Gastroesophageal sphincter (tissue), 4 donors: Measurements from ENCODE around the gene TRIM7. TPM values are rescaled to one million over a fixed set of nuclear protein-coding genes. Genes with fewer than 3 reads are reported as not detected.
A peak's percentile ranks its signal among the peaks of the same experiment; 100 is the strongest.
"Not testable (repeated sequence)": the region's sequence is repeated elsewhere in the genome, so short reads cannot be mapped to it uniquely, and the experiment has no call there.

ENCODE experiments used
- ATAC-seq: fragments of 150-250 bp; one replicate; pipeline ENCODE4 v1.9.1; 2016; ENCODE audit warnings: mild to moderate bottlenecking, moderate library complexity
- H3K27ac ChIP-seq, 4 donors: fragments of 200-600 bp; sonication (generic) in 3 of 4; 1 replicate in 3 of 4; 2 replicates in 1 of 4; pipeline ENCODE4 v1.5.1; 2016 to 2019
- H3K27me3 ChIP-seq: fragments of 200-600 bp; sonication (generic); one replicate; pipeline ENCODE4 v1.5.1; 2019
- H3K36me3 ChIP-seq, 2 donors: fragments of 200-600 bp; sonication (generic); one replicate each; pipeline ENCODE4 v1.5.1; 2019; ENCODE audit warnings: control low read depth in 1 of 2
- H3K4me1 ChIP-seq, 3 donors: fragments of 200-600 bp; sonication (generic); 1 replicate in 2 of 3; 2 replicates in 1 of 3; pipeline ENCODE4 v1.5.1; 2016 to 2019; ENCODE audit warnings: control low read depth in 2 of 3
- H3K4me3 ChIP-seq, 2 donors: fragments of 200-600 bp; sonication (generic); one replicate each; pipeline ENCODE4 v1.5.1; 2019; ENCODE audit warnings: mild to moderate bottlenecking in 1 of 2, moderate library complexity in 1 of 2
- H3K9me3 ChIP-seq, 3 donors: fragments of 200-600 bp; sonication (generic); one replicate each; pipeline ENCODE4 v1.5.1; 2017 to 2019; ENCODE audit warnings: control low read depth in 2 of 3
- EP300 ChIP-seq: sonication (generic); formaldehyde crosslinking; IDR thresholded peaks from one replicate; pipeline ENCODE4 v1.6.1; 2017; ENCODE audit warnings: antibody characterized with exemption, mild to moderate bottlenecking
- POLR2A ChIP-seq, 2 donors: fragments of 450-650 bp; IDR thresholded peaks; one replicate each; pipeline ENCODE4 v1.6.1; 2017; ENCODE audit warnings: antibody characterized with exemption in 2 of 2, mild to moderate bottlenecking in 2 of 2, moderate library complexity in 1 of 2
- POLR2AphosphoS5 ChIP-seq: sonication (generic); formaldehyde crosslinking; IDR thresholded peaks from one replicate; pipeline ENCODE4 v1.6.1; 2017; ENCODE audit warnings: antibody characterized with exemption
- WGBS, 2 donors: methylation state at CpG; one replicate each; pipeline ENCODE4 v1.1.5; 2018; ENCODE audit warnings: low coverage in 1 of 2; 5-methylcytosine and 5-hydroxymethylcytosine counted together
- total RNA-seq, 4 donors: library from RNA; depleted of rRNA; stranded (reverse); fragments of >200 nt; gene quantifications; one replicate each; pipeline ENCODE4 v1.1.0, GENCODE V29; 2016
- TF ChIP-seq, protein P1 (sequence below), 4 experiments: fragments of 200-600 bp in 2 of 4; fragments of 450-650 bp in 2 of 4; sonication (generic) in 1 of 4; IDR thresholded peaks; one replicate each; pipeline ENCODE4 v1.5.1; 2017 to 2019; ENCODE audit warnings: antibody characterized with exemption in 4 of 4, mild to moderate bottlenecking in 2 of 4, moderate library complexity in 2 of 4

TRIM7 gene
- total RNA-seq, 4 donors from 2014 or later, result 3.0 to 11.0 (median 4.7) TPM

DNA sequence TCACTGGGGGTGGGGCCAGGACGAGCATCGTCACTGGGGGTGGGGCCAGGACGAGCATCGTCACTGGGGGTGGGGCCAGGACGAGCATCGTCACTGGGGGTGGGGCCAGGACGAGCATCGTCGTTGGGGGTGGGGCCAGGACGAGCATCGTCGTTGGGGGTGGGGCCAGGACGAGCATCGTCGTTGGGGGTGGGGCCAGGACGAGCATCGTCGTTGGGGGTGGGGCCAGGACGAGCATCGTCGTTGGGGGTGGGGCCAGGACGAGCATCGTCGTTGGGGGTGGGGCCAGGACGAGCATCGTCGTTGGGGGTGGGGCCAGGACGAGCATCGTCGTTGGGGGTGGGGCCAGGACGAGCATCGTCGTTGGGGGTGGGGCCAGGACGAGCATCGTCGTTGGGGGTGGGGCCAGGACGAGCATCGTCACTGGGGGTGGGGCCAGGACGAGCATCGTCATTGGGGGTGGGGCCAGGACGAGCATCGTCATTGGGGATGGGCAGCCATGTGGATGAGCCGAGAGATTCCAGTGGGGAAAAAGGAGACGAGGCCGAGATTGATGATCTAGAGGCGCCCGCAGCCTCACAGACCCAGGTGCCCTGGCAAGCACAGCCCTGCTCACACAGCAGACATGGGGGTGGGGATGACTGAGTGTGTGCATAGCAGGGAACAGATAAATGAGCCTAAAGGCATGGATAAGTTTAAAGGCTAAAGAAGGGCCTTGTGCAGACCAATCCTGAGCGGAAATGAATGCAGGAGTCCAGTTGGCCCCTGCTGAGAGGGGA is 44.1 kb downstream of the TRIM7 start:
- WGBS, 2 donors, result 14 to 48% methylated on average over 6 to 7 of the region's 48 CpGs
- ATAC-seq, result peak; percentile 56
- Histone ChIP-seq H3K4me1 (peaks cover 0 to 21% (median 3%) of the 10 kb centered on the region in 3 donors), H3K4me3 (peak overlapping the region in 1 of 2 donors; percentile 41), H3K27me3 (peaks cover 40% of the 10 kb centered on the region), H3K27ac (peak overlapping the region in 3 of 4 donors; percentile 29 to 86 (median 84))
- H3K9me3 ChIP-seq, H3K36me3 ChIP-seq: not testable (repeated sequence)
- TF ChIP-seq POLR2A (IDR thresholded peaks at IDR 0.05), result peak in 1 of 2 donors; percentile 11

DNA sequence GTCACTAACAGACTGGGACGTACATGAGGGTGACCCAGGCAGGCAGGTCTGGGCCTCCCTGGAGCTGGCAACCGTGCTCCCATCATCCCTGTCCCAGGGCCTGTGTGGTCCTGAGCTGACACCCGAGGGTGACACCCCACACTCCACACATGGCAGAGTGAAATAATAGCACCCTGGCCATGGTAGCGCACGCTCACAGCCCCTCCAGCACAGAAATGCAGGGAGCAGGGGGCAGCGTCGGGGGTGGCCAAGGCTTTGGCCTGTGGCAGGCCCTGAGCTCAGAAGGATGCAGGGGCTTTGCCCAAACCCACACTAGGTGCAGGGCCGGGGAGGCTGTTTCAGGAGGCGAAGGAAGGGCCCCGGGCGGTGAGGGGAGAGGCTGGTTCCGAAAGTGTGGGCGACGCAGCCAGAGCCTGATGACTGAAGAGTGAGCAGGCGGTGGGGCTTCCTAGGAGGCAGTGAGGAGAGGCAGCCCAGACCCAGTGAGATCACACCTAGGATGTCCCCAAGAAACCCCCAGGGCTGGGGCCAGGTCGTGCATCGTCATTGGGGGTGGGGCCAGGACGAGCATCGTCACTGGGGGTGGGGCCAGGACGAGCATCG is 44.7 kb downstream of the TRIM7 start:
- no peak for TF ChIP-seq EP300
- TF ChIP-seq POLR2AphosphoS5, result no peak
- TF ChIP-seq POLR2A (IDR thresholded peaks at IDR 0.05), result no peak
- TF ChIP-seq, protein P1, sequence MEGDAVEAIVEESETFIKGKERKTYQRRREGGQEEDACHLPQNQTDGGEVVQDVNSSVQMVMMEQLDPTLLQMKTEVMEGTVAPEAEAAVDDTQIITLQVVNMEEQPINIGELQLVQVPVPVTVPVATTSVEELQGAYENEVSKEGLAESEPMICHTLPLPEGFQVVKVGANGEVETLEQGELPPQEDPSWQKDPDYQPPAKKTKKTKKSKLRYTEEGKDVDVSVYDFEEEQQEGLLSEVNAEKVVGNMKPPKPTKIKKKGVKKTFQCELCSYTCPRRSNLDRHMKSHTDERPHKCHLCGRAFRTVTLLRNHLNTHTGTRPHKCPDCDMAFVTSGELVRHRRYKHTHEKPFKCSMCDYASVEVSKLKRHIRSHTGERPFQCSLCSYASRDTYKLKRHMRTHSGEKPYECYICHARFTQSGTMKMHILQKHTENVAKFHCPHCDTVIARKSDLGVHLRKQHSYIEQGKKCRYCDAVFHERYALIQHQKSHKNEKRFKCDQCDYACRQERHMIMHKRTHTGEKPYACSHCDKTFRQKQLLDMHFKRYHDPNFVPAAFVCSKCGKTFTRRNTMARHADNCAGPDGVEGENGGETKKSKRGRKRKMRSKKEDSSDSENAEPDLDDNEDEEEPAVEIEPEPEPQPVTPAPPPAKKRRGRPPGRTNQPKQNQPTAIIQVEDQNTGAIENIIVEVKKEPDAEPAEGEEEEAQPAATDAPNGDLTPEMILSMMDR (IDR thresholded peaks at IDR 0.05), result no peak
- Histone ChIP-seq H3K9me3 (no peaks in the 10 kb centered on the region), H3K4me3 (peak overlapping the region in 1 of 2 donors; percentile 41), H3K27me3 (peaks cover 37% of the 10 kb centered on the region), H3K27ac (peak overlapping the region in 3 of 4 donors; percentile 69 to 86 (median 84)), H3K36me3 (no peaks in the 10 kb centered on the region), H3K4me1 (peaks cover 0 to 21% (median 3%) of the 10 kb centered on the region in 3 donors)
- WGBS, 2 donors, result no CpG with 5 or more reads among the region's 21 CpGs
- peak; percentile 80 for ATAC-seq

DNA sequence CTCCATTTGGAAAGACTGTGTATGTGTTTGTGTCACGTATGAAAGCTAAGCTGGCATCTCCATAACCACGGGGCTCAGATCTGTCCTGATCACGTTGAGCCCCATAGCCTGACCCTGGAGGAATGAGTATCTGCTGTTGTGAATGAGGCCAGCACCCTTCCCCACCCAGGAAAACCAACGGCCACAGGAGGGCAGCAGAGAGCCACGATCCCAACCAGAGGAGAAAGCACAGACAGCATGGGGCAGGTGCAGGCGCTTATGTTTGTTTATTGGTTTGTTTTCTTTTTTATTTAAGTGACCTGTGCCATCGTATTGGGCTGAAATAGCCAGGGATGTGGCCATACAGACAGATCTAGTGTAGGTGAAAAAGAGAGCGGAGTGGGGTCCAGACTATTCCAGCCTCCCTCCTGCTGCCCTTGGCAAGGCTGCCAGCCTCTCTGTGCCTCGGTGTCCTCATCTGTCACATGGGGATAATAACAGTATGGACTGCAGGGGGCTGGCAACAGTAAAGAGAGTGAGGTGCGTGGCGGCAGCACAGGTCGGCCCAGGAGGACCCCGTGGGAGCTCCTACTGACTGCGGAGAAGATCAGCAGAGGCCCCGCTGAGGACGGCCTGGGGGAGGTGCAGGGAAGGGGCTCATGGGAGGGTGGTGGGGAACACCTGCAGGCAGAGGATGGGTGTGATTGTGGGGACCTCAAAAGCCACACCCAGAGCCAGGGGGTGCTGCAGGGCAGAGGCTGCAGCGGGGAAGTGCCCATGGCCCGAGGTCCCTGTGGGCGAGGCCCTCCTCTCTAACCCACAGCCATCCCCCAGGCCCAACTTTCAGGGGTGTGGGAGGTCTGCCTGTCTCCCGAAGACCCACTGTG is 45.5 kb downstream of the TRIM7 start:
- H3K36me3 ChIP-seq, result no peaks in the 10 kb centered on the region
- H3K4me1 ChIP-seq, result peaks cover 0 to 21% (median 3%) of the 10 kb centered on the region in 3 donors
- no peaks in the 10 kb centered on the region for H3K9me3 ChIP-seq
- H3K27ac ChIP-seq, result peak overlapping the region in 3 of 4 donors; percentile 69 to 86 (median 84)
- peaks cover 37% of the 10 kb centered on the region for H3K27me3 ChIP-seq
- H3K4me3 ChIP-seq, result peak overlapping the region in 1 of 2 donors; percentile 41
- TF ChIP-seq POLR2AphosphoS5 (peak; percentile 33), POLR2A (IDR thresholded peaks at IDR 0.05) (no peak), EP300 (no peak)
- TF ChIP-seq, protein P1 (IDR thresholded peaks at IDR 0.05), result peak; percentile 74 to 84 (median 82)
- WGBS, 2 donors, result 7 to 25% methylated on average over 8 of the region's 20 CpGs
- peak; percentile 76 for ATAC-seq

DNA sequence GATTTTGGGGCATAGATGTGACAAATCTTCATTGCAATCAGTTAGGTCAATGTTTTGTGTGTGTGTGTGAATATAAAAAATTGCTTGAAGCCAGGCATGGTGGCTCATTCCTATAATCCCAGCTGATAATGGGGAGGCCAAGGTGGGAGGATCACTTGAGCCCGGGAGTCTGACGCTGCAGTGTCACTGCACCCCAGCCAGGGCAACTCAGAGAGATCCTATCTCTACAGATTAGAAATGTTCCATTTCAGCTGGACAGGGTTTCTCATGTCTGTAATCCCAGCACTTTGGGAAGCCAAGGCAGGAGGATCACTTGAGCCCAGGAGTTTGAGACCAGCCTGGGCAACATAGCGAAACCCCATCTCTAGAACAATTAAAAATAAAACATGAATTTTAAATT is 46.1 kb downstream of the TRIM7 start:
- TF ChIP-seq, protein P1 (IDR thresholded peaks at IDR 0.05), result no peak
- TF ChIP-seq EP300 (no peak), POLR2A (IDR thresholded peaks at IDR 0.05) (no peak), POLR2AphosphoS5 (no peak)
- WGBS, 2 donors, result 83 to 100% methylated on average over 1 to 3 of the region's 3 CpGs
- Histone ChIP-seq H3K4me1 (peaks cover 0 to 21% (median 3%) of the 10 kb centered on the region in 3 donors), H3K27ac (no peak overlapping the region), H3K36me3 (no peaks in the 10 kb centered on the region), H3K9me3 (no peaks in the 10 kb centered on the region), H3K27me3 (peaks cover 33% of the 10 kb centered on the region), H3K4me3 (no peak overlapping the region)
- ATAC-seq, result no peak

DNA sequence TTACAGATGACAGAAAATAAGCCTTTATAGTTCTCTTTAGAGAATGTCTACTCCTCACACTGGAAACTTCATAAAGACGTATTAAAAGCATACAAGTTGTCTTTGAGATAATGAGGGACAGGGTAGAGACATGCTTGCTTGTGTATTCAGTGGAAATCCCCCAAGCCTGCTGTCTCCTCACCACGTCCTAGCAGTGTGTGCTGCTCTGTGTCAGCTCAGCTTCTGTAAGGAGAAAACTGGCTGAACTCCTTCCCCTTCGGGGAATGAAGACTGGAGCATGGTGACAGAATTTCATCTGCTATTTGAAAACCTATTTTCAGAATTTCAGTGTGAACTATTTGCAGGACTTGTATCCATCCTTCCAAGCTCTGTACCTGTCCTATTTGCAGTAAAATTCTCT is 48.2 kb downstream of the TRIM7 start:
- H3K27me3 ChIP-seq, result peaks cover 29% of the 10 kb centered on the region
- TF ChIP-seq, protein P1 (IDR thresholded peaks at IDR 0.05), result no peak
- TF ChIP-seq EP300 (no peak), POLR2AphosphoS5 (no peak), POLR2A (IDR thresholded peaks at IDR 0.05) (no peak)
- H3K36me3 ChIP-seq, result no peaks in the 10 kb centered on the region
- WGBS, 2 donors, result 32 to 42% methylated on average over 3 of the region's 3 CpGs
- no peak overlapping the region for H3K4me3 ChIP-seq
- peaks cover 0 to 21% (median 3%) of the 10 kb centered on the region in 3 donors for H3K4me1 ChIP-seq
- no peaks in the 10 kb centered on the region for H3K9me3 ChIP-seq
- no peak overlapping the region for H3K27ac ChIP-seq
- no peak for ATAC-seq
